Kidney glomerular epithelial cell (primary cell): Measurements from ENCODE around the gene DCUN1D5.

Experiments
- DNase-seq: peaks from one replicate; lab custom pipeline; 2025; lab: John Stamatoyannopoulos, UW

DCUN1D5 gene

GRCh38 chr11:103091801-103092524 lies at the start of gene DCUN1D5:
TSS of gene DCUN1D5 (minus strand) at chr11:103092160. CDS start at chr11:103091872, 288 bp downstream.
- DNase-seq, result peak; percentile 79

GRCh38 chr11:103125462-103125861 lies 33.5 kb upstream of the DCUN1D5 start:
- DNase-seq, result no peak

GRCh38 chr11:103114836-103115235 lies 22.9 kb upstream of the DCUN1D5 start:
- DNase-seq, result no peak

GRCh38 chr11:103112364-103112763 lies 20.4 kb upstream of the DCUN1D5 start:
- DNase-seq, result no peak

GRCh38 chr11:103111400-103111799 lies 19.4 kb upstream of the DCUN1D5 start:
- DNase-seq, result no peak

GRCh38 chr11:103110391-103110790 lies 18.4 kb upstream of the DCUN1D5 start:
- DNase-seq, result no peak

GRCh38 chr11:103109818-103110388 lies 17.9 kb upstream of the DCUN1D5 start:
- peak; percentile 74 for DNase-seq

- peak; percentile 94 for DNase-seq
Measured at GRCh38 chr11:103108933-103109817, 17.2 kb upstream of the DCUN1D5 start, which contains the start of gene DYNC2H1. TSS of gene DYNC2H1 (plus strand) at chr11:103109426. CDS start at chr11:103109575, 149 bp downstream.

GRCh38 chr11:103097279-103097678 lies 5.3 kb upstream of the DCUN1D5 start:
- DNase-seq, result no peak

GRCh38 chr11:103091064-103091800 lies 728 bp downstream of the DCUN1D5 start:
- peak; percentile 17 for DNase-seq

GRCh38 chr11:103086461-103086860 lies 5.5 kb downstream of the DCUN1D5 start:
- DNase-seq, result no peak

- no peak for DNase-seq
Measured at GRCh38 chr11:103085758-103086365, 6.1 kb downstream of the DCUN1D5 start.

GRCh38 chr11:103079833-103080232 lies 12.1 kb downstream of the DCUN1D5 start:
- DNase-seq, result no peak

- DNase-seq, result no peak
Measured at GRCh38 chr11:103078710-103079109, 13.2 kb downstream of the DCUN1D5 start.

- DNase-seq, result no peak
Measured at GRCh38 chr11:103077554-103077953, 14.4 kb downstream of the DCUN1D5 start.

- no peak for DNase-seq
Measured at GRCh38 chr11:103076361-103076760, 15.6 kb downstream of the DCUN1D5 start.

- DNase-seq, result no peak
Measured at GRCh38 chr11:103071008-103071407, 21.0 kb downstream of the DCUN1D5 start.

- no peak for DNase-seq
Measured at GRCh38 chr11:103070142-103070541, 21.8 kb downstream of the DCUN1D5 start.

GRCh38 chr11:103069367-103069766 lies 22.6 kb downstream of the DCUN1D5 start:
- no peak for DNase-seq

GRCh38 chr11:103067118-103067517 lies 24.8 kb downstream of the DCUN1D5 start:
- DNase-seq, result no peak

GRCh38 chr11:103061656-103062055 lies 30.3 kb downstream of the DCUN1D5 start:
- no peak for DNase-seq
